GM10266 (cell line): ENCODE results near the gene CNTLN.

Experiments used
- DNase-seq: peaks from one replicate; pipeline ENCODE4 v3.0.0; 2012; ENCODE audit errors: extremely low spot score
- CTCF ChIP-seq: IDR thresholded peaks from 2 replicates; pipeline ENCODE4 v1.5.1; 2012; ENCODE audit warnings: mild to moderate bottlenecking, low read depth; ENCODE audit not compliant: control insufficient read depth, insufficient read depth; ENCODE audit errors: missing control alignments

CNTLN gene, protein sequence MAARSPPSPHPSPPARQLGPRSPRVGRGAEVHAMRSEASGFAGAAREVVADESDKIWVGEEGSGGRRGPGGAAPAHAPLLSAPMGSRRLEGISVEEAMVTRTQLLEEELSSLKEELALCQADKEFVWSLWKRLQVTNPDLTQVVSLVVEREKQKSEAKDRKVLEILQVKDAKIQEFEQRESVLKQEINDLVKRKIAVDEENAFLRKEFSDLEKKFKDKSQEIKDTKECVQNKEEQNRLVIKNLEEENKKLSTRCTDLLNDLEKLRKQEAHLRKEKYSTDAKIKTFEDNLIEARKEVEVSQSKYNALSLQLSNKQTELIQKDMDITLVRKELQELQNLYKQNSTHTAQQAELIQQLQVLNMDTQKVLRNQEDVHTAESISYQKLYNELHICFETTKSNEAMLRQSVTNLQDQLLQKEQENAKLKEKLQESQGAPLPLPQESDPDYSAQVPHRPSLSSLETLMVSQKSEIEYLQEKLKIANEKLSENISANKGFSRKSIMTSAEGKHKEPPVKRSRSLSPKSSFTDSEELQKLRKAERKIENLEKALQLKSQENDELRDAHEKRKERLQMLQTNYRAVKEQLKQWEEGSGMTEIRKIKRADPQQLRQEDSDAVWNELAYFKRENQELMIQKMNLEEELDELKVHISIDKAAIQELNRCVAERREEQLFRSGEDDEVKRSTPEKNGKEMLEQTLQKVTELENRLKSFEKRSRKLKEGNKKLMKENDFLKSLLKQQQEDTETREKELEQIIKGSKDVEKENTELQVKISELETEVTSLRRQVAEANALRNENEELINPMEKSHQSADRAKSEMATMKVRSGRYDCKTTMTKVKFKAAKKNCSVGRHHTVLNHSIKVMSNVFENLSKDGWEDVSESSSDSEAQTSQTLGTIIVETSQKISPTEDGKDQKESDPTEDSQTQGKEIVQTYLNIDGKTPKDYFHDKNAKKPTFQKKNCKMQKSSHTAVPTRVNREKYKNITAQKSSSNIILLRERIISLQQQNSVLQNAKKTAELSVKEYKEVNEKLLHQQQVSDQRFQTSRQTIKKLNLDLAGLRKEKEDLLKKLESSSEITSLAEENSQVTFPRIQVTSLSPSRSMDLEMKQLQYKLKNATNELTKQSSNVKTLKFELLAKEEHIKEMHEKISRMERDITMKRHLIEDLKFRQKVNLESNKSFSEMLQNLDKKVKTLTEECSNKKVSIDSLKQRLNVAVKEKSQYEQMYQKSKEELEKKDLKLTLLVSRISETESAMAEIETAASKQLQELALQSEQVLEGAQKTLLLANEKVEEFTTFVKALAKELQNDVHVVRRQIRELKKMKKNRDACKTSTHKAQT (N-terminal part only)

GRCh38 chr9:17134396-17135294, at the start of gene CNTLN:
Gene CNTLN, plus strand, starts transcription at chr9:17135040. Its CDS starts 26 bp downstream, at chr9:17135066.
- no peak for TF ChIP-seq CTCF
- DNase-seq: peak; percentile 90

DNA sequence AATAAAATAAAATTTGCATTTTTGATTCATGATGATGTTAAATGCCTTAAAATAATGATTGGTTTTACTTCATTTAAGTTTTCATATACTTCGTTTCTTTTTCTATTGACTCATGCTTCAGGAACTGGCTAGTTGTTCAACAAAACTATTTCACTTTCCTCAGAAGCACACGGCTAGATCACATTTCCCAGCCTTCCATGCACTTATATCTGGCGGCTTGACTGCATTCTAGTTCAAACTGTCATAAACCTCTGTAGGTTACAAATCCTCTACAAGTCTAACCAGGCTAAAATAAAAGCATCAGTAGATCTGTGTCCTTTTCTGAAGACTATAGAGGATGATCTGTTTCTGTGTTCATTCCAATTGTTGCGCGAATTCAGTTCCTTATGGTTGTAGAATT, 46.3 kb upstream of the CNTLN start:
- DNase-seq: no peak
- no peak for TF ChIP-seq CTCF

GRCh38 chr9:17090041-17090440, 44.8 kb upstream of the CNTLN start:
- DNase-seq: no peak
- no peak for TF ChIP-seq CTCF

DNA sequence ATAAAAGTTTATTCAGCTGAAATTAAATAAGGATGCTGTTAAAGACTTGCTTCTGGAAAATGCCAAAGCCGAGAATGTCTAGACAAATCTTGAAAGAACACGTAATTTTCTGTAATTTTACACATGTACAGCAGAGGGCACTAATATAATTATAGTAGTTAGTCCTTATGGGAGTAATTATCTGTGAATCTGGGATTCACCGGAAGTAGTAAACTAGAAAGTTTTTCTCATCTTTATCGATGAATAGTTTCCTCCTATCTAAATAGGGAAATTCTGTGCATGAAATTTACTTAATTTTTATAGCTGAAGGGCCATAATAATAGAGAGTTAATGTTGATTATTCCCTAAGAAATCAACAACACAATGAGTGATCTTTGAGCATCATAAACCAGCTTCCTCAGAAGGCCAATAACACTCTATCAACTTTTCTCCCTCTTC, 18.4 kb upstream of the CNTLN start:
- peak; percentile 22 for TF ChIP-seq CTCF
- DNase-seq: no peak

DNA sequence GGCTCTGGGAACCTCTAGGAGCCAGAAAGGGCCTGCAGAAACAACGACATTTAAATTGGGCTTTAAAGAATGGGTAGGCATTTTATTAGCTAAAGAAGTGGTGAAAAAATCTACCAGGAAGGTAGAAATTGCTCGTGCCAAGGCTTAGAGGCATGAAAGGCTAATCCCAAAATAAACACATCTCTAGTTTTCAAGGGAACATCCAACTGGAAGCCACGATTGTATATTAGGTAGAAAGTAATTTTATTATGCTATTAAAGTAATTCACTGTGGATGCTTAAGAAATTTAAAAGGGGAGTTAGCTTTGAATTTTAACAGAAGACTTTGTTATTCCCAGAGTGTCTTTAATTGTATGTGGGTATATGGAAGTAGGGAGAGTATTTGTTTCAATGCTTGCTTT, 17.5 kb upstream of the CNTLN start:
- no peak for TF ChIP-seq CTCF
- DNase-seq: no peak

DNA sequence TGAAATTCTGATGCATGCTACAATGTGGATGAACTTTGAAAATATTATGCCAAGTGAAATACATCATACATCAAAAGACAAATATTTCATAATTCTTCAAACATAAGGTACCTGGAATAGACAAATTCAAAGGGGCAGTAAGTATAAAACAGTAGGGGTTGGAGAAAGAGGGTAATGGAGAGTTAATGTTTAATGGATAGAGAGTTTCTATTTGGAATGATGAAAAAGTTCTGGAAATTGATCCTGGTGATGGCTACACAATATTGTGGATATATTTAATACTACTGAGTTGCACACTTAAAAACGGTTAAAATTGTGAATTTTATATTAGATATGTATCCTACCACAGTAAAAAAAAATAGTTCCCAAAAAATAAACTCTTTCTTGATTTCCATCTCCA, 14.6 kb upstream of the CNTLN start:
- DNase-seq: no peak
- TF ChIP-seq CTCF: no peak
